Ovary (tissue), 3 donors: ENCODE data around the gene GPSM1.

Experiments used
- CTCF ChIP-seq, 3 donors: fragments of 450-650 bp in 2 of 3; fragments of 200-600 bp in 1 of 3; IDR thresholded peaks; one replicate each; pipeline versions ENCODE4 v1.5.1 to v1.8.0; 2016 to 2022; ENCODE audit warnings: antibody characterized with exemption in 3 of 3, mild to moderate bottlenecking in 1 of 3
- POLR2A ChIP-seq: fragments of 450-650 bp; IDR thresholded peaks from one replicate; pipeline ENCODE4 v1.6.1; 2017; ENCODE audit warnings: antibody characterized with exemption, mild to moderate bottlenecking, moderate library complexity
- donor health status: DM: no; HTN: no; CAD: no.

GRCh38 chr9:136278894-136279293, 48.4 kb upstream of the GPSM1 start:
- TF ChIP-seq CTCF (IDR thresholded peaks at IDR 0.05) (no peak), POLR2A (no peak)
